HG02938 (cell line): ENCODE results near the gene ADAM10.

Source experiments
- ATAC-seq: cut with Tn5 transposase; IDR thresholded peaks from one replicate; pipeline ENCODE4 v1.9.1; 2021; ENCODE audit warnings: mild to moderate bottlenecking, moderate library complexity; ENCODE audit not compliant: unreplicated experiment

ADAM10 gene

DNA sequence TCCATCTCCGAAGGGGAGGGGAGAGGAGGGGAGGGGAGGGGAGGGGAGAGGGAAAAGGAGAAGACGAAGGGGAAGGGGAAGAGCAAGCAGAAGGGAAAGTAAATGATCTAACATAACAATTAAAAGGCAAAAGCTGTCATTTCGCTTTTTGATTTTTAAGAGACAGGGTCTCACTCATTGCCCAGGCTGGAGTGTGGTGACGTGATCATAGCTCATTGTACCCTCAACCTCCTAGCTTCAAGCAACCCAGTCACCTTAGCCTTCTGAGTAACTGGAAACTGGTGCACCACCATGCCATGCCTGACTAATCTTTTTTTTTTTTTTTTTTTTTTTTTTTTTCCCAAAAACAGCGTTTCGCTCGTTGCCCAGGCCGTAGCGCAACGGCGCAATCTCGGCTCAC lies 22.6 kb downstream of the ADAM10 start:
- ATAC-seq, result no peak

- peak; percentile 79 for ATAC-seq
Measured at GRCh38 chr15:58724466-58724865, 25.0 kb downstream of the ADAM10 start.

- ATAC-seq, result no peak
Measured at GRCh38 chr15:58717357-58717756, 32.1 kb downstream of the ADAM10 start.

- no peak for ATAC-seq
Measured at GRCh38 chr15:58716027-58716426, 33.5 kb downstream of the ADAM10 start.

- ATAC-seq, result no peak
Measured at GRCh38 chr15:58715266-58715917, 34.1 kb downstream of the ADAM10 start.

DNA sequence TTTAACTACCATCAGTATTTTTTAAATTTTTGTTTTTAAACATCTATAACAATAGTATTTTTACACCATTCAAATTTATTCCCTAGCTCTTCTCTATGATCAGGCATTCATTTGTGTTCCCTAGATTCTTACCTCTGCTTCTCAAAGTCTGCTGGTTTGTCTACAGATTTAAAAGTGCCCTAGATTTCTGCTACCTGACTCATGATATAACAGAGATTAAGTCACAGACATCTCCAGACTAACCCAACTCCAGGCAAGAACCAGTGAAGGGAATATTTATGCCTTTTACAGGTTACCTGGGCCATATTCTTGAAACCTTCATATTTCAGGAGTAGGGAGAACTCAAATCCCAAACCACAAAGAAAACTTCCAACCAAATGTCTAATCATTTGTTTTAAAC lies 38.8 kb downstream of the ADAM10 start:
- no peak for ATAC-seq

DNA sequence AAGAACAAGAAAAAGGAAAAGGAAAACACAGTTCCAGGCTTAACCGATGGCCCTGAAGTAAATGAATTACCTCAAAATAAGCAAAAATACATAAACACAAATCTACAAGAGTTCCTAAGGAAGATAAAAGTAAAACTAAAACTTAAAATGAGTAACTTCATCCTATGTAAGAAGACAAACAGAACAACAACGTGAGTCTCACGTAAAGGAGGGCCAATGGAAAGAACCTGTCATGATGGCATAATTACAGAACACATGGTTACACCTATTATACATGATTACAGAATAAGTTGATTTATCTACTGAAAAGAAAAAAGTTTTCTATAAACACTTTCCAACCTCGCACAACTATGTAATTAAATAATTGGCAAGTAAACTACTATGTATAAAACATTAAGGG lies 42.1 kb downstream of the ADAM10 start:
- ATAC-seq, result no peak

DNA sequence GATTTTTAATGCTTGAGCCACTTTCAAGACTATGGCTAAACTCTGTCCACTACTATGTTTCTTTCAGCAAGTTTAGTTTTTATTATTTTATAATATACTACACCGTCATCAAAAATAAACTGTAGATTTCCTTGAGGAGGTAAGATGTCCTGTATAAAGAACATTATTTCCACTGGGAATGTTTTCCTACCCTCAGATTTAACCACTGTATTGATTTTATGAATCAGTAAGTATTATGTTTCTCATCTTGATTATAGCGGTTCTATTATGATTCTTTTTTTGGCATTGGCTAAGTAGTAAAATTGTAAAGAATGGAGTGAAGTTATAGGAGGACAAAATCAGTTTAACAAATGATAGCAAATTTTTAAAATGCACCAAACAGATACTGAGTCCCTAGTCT lies 44.4 kb downstream of the ADAM10 start:
- ATAC-seq, result no peak

DNA sequence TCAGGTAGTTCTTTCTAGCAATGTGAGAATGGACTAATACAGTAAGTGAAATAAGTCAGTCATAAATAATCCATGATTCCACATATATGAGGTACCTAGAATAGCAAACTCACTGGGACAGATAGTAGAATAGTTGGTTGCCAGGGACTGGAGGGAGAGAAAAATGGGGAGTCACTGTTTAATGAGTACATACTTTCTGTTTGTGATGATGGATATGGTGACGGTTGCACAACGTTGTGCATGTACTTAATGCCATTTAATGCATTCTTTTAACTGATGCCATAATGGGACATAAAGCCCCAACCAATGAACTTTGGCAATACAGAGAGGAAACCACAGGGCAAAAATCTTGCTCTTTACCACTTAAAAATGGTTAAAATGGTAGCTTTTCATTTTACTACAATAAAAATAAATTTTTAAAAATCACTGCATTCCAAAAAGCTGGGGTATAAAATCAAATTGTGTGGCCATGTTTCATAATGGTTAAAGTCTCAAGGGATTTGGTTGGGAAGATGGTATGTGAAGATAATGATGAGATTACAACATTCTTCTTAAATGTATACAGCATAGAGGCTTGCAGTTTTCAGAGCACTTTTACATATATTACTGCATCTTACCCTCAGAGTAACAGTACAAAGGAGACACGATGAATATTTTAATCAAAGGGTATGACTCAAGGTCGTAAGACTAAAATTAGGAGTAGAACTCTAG lies 45.2 kb downstream of the ADAM10 start:
- no peak for ATAC-seq

- no peak for ATAC-seq
Measured at GRCh38 chr15:58703610-58704009, 45.9 kb downstream of the ADAM10 start.

DNA sequence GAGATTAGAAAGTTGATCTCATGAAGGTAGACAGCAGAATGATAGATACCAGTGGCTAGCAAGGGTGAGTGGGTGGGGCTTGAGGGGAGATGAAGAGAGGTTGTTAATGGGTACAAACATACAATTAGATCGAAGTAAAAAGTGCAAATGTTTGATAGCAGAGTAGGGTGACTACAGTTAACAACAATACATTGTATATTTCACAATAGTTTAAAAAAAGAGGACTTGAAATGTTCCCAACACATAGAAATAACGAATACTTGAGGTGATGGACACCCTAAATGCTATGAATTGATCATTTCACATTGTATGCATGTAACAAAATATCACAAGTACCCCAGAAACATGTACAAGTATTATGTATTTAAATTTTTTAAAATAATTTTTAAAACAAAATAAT lies 47.3 kb downstream of the ADAM10 start:
- no peak for ATAC-seq

- no peak for ATAC-seq
Measured at GRCh38 chr15:58701376-58701775, 48.1 kb downstream of the ADAM10 start.

- ATAC-seq, result no peak
Measured at GRCh38 chr15:58699769-58700168, 49.7 kb downstream of the ADAM10 start.

DNA sequence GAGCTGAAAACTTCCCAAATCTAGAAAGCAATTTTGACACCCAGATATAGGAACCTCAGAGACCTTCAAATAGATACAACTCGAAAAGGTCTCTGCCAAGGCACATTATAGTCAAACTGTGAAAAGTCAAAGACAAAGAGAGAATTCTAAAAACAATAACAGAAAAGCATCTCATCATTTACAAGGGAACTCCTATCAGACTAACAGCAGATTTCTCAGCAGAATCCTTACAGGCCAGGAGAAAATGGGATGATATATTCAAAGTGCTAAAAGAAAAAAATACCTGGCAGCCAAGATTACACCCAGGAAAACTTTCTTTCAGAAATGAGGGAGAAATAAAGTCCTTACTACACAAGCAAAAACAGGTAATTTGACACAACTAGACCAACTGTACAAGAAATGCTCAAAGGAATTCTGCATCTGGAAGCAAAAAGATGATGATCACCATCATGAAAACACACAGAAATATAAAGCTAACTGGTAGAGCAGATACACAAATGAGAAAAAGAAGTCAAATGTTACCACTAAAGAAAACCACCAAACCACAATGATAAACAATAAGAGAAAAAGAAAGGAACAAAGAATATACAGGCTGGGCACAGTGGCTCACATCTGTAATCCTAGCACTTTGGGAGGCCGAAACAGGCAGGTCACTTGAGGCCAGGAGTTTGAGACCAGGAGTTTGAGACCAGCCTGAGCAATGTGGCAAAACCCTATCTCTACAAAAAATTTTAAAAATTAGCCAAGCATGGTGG lies 50.4 kb downstream of the ADAM10 start:
- ATAC-seq, result no peak

GRCh38 chr15:58697220-58697619 lies 52.3 kb downstream of the ADAM10 start:
- no peak for ATAC-seq

- ATAC-seq, result no peak
Measured at GRCh38 chr15:58696738-58697137, 52.8 kb downstream of the ADAM10 start.

- no peak for ATAC-seq
Measured at GRCh38 chr15:58694641-58695398, 54.7 kb downstream of the ADAM10 start.

DNA sequence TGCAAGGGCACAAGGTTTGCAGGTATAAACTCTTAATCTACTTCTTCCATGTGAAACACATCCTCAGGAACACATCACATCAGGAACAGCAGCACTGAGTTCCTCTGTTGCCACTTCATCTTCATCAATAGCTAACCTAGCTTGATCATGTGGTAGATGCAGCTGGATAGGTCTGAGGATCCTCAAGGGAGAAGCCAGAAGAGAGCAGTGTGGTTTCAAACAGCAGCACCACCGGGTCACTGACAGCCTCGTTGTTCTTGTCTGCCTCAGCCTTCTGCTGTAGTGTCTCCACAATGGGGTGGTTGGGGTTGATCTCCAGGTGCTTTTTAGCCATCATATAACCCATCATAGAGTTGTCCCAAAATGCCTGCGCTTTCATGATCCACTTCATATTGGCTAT lies 58.8 kb downstream of the ADAM10 start:
- ATAC-seq, result no peak

- no peak for ATAC-seq
Measured at GRCh38 chr15:58689646-58690045, 59.9 kb downstream of the ADAM10 start.

DNA sequence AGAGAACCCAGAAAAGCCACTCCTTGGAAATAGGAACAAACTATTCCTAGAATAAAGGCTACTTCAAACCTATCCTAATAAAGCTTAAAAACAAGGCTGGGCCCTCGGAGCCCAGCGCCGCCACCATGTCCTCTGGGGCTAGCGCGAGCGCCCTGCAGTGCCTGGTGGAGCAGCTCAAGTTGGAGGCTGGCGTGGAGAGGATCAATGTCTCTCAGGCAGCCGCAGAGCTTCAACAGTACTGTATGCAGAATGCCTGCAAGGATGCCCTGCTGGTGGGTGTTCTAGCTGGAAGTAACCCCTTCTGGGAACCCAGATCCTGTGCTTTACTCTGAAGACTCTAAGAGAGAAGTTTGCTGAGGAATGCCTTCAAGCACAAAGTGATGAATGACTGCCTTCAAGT lies 63.2 kb downstream of the ADAM10 start:
- no peak for ATAC-seq

- ATAC-seq, result no peak
Measured at GRCh38 chr15:58684751-58685150, 64.8 kb downstream of the ADAM10 start.
